D721Med (cell line): Measurements from ENCODE around the gene SIDT2.

Experiments
- DNase-seq: peaks from one replicate; pipeline ENCODE4 v3.0.0; 2011; ENCODE audit warnings: low spot score; ENCODE audit not compliant: insufficient read length
- FAIRE-seq: peaks from 2 replicates; lab custom pipeline; 2011; peaks lifted over from hg19 to GRCh38; lab: Jason Lieb, UNC
- TF ChIP-seq, protein P1 (sequence below): IDR thresholded peaks from 2 replicates; pipeline ENCODE4 v1.5.1; 2012; ENCODE audit warnings: mild to moderate bottlenecking, control low read depth; ENCODE audit not compliant: insufficient read depth; ENCODE audit errors: missing control alignments

The SIDT2 gene

DNA sequence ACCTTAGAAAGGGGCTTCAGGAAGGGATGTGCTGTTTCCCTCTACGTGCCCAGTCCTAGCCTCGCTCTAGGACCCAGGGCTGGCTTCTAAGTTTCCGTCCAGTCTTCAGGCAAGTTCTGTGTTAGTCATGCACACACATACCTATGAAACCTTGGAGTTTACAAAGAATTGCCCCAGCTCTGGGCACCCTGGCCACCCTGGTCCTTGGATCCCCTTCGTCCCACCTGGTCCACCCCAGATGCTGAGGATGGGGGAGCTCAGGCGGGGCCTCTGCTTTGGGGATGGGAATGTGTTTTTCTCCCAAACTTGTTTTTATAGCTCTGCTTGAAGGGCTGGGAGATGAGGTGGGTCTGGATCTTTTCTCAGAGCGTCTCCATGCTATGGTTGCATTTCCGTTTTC is 18.5 kb downstream of the SIDT2 start:
- no peak for FAIRE-seq
- DNase-seq, result no peak
- TF ChIP-seq, protein P1, sequence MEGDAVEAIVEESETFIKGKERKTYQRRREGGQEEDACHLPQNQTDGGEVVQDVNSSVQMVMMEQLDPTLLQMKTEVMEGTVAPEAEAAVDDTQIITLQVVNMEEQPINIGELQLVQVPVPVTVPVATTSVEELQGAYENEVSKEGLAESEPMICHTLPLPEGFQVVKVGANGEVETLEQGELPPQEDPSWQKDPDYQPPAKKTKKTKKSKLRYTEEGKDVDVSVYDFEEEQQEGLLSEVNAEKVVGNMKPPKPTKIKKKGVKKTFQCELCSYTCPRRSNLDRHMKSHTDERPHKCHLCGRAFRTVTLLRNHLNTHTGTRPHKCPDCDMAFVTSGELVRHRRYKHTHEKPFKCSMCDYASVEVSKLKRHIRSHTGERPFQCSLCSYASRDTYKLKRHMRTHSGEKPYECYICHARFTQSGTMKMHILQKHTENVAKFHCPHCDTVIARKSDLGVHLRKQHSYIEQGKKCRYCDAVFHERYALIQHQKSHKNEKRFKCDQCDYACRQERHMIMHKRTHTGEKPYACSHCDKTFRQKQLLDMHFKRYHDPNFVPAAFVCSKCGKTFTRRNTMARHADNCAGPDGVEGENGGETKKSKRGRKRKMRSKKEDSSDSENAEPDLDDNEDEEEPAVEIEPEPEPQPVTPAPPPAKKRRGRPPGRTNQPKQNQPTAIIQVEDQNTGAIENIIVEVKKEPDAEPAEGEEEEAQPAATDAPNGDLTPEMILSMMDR, result no peak

DNA sequence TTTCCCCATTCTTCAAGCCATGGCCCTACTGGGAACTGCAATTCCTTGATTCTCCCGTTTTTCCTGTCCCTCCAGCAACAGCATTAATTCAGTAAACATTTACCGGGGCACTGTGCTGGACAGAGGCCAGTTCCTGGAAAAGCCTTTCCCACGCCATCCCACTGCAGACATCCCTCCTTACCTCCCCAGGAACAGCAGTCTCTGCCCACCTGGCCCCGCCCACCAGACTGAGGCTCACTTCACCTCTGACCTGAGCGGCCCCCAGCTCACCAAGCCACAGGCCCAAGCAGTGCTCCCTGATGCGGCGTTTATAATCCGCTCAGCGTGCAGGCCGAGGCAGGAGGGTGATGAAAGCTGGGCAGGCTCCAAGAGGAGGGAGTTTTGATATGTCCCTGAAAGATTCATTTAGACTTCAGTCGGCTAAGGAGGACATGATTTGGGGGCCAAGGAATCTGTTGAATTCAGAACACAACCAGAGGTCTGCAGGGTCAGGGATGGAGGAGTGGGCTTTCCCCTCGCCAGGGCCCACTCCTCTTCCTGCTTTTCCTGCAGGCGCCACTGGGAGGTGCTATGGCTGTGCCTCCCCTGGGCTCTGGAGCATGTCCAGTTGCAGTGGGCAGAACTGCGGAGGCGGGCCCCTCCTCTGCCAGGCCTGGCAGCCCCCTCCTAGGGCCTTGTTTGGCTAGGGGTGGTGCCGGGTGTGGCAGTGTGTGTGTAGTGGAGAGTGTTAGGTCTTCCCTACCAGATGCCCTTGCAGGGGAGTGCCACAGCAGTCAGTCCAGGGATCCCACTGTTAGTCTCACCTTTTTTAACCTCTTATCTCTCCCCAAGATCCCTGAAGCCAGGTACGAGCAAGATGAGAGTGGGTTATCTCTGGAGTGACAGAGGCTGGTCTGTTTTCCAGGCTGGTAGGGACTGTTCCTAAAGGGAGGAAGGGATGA is 19.2 kb downstream of the SIDT2 start:
- no peak for DNase-seq
- TF ChIP-seq, protein P1, result peak; percentile 38
- FAIRE-seq, result no peak

DNA sequence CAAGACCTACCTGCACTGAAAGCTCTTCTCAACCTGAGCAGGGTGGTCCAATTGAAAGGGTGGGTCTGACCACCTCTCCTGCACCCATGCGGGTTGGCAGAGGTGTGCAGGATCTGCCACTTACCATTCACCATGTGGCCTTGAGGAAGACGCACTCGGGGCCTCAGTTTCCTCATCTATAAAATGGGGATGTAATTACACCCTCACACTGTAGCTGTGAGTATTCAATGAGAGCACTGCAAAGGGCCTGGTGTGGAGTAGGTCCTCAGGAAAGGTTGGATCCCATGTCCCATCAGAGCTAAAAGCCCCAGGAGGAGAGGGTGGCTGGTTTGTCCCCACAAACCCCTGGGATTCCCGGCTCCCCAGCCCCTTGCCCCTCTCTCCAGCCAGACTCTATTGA is 20.1 kb downstream of the SIDT2 start:
- FAIRE-seq (no peak), DNase-seq (no peak)
- TF ChIP-seq, protein P1, result no peak

DNA sequence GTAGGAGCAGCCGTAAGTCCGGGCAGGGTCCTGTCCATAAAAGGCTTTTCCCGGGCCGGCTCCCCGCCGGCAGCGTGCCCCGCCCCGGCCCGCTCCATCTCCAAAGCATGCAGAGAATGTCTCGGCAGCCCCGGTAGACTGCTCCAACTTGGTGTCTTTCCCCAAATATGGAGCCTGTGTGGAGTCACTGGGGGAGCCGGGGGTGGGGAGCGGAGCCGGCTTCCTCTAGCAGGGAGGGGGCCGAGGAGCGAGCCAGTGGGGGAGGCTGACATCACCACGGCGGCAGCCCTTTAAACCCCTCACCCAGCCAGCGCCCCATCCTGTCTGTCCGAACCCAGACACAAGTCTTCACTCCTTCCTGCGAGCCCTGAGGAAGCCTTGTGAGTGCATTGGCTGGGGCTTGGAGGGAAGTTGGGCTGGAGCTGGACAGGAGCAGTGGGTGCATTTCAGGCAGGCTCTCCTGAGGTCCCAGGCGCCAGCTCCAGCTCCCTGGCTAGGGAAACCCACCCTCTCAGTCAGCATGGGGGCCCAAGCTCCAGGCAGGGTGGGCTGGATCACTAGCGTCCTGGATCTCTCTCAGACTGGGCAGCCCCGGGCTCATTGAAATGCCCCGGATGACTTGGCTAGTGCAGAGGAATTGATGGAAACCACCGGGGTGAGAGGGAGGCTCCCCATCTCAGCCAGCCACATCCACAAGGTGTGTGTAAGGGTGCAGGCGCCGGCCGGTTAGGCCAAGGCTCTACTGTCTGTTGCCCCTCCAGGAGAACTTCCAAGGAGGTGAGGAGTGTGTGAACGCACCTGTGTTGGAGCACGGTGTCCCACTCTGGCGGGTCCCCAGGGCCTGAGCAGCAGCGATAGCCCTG is 20.7 kb downstream of the SIDT2 start, which contains the start of gene TAGLN:
TSS of gene TAGLN (plus strand) at position 318 of the 863 bp plus-strand sequence. CDS start 3,644 bp downstream, outside the sequence.
- TF ChIP-seq, protein P1, result no peak
- FAIRE-seq (no peak), DNase-seq (no peak)

DNA sequence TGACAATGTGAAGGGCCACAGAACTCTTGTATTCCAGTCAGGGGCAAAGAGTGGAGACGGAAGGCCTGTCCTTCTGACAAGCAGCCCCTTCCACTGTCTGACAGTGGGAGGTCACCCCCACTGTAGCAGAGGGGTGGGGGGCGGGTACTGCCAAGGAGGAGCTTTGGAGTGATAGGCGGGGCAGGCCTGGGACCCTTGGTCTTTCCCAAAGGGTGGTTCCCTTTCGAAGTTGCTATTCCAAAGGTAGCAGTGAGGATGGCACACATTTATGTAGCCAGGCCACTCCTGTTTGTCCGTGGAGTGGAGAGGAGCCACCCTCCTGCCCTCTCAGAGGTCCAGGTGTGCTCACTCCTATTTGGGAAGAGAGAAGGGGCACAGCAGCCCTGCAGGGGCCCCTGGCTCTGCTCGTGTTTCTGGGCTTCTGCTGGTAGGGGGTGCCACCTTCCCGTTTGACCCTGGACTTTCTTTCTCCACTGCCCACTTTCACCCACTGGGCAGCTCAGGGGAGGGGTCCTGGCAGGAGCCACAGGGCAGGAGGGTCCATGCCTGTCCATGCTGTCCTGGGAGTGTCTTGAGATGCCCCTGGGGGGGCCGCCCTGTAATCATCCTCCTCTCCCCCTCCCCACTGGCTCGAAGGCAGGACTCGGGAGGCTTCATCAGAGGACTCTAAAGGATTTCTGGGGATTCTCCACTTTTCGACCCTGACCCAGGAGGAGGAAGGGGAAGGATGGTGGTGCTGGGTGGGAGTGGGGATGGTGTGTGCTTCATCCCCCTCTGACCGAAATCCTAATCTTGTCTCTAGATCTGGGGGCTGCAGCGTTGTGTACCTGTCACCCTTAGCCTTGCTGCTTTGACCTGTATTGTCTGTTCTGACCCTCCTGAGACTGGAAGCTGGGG is 21.6 kb downstream of the SIDT2 start:
- FAIRE-seq (no peak), DNase-seq (no peak)
- TF ChIP-seq, protein P1, result no peak
